Adrenal gland (tissue), 5 donors: ENCODE results near the gene PKP4.

Experiments used
- CTCF ChIP-seq, 6 experiments: fragments of 450-650 bp in 4 of 6; fragments of 200-600 bp in 2 of 6; sonication (generic) in 1 of 6; IDR thresholded peaks; 1 replicate in 5 of 6; 2 replicates in 1 of 6; pipeline versions ENCODE4 v1.5.1 to v1.8.0; 2016 to 2021; ENCODE audit warnings: antibody characterized with exemption in 6 of 6, mild to moderate bottlenecking in 2 of 6, moderate library complexity in 1 of 6
- POLR2A ChIP-seq, 2 donors: fragments of 450-650 bp; IDR thresholded peaks; one replicate each; pipeline ENCODE4 v1.6.1; 2017; ENCODE audit warnings: antibody characterized with exemption in 2 of 2, mild to moderate bottlenecking in 2 of 2, moderate library complexity in 1 of 2
- donor health status: DM: no; HTN: no; CAD: no.

DNA sequence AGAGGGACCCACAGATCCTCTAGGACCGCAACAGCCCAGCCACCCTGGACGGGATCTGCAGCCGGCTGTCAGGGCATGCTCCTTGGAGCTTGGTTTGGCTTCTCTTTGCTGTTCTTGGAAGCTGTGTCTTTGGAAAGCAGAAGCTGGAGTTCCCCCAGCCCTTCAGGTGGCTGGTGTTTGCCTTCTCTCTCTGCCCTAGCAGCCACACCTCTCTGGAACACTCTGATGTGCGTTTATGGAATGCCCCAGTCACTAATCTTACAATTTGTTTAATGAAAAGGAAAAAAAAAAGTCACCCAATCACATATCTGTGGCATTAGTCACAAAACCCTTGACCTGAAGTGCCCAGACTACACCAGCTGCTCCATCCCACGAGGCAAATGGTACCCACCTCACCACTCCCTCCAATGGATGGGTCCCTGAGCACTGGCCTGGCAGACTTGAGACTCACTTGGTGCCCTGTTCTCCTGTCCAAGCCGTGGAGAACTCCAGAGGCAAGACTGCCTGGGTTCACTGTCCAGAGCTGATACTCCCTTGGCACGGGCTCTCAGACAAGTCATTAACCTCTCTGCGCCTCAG, 268.1 kb downstream of the PKP4 start:
- TF ChIP-seq CTCF (IDR thresholded peaks at IDR 0.05), result no peak
- no peak for TF ChIP-seq POLR2A (IDR thresholded peaks at IDR 0.05)
